Mesenteric fat pad (tissue), 1 donor: ENCODE data around the gene HMCN1. TPM values are rescaled to one million over a fixed set of nuclear protein-coding genes. Genes with fewer than 3 reads are reported as not detected.
A peak's percentile ranks its signal among the peaks of the same experiment; 100 is the strongest.

ENCODE experiments used
- DNase-seq: peaks from one replicate; pipeline ENCODE4 v3.0.0-alpha.2; 2020; ENCODE audit warnings: low spot score
- long read RNA-seq: library from polyadenylated mRNA; unstranded; transcript quantifications from one replicate; pipeline ENCODE4 v2.0.0, GENCODE V29; 2020
- total RNA-seq: library from RNA; stranded (reverse); fragmentation: NEBNext Ultra II Directional; extraction: Animal tissue kit (Norgen Biotek cat#: 25700); gene quantifications from one replicate; pipeline ENCODE4 v1.2.1, GENCODE V29; 2021
- donor health status: DM: yes; HTN: yes; CAD: no.

HMCN1 gene
- 13.3 TPM for total RNA-seq
- long read RNA-seq, partial matches to known transcripts = 2 of 9 reads
- long read RNA-seq, other reads (novel, unspliced or antisense) = 7 of 9 reads

DNA sequence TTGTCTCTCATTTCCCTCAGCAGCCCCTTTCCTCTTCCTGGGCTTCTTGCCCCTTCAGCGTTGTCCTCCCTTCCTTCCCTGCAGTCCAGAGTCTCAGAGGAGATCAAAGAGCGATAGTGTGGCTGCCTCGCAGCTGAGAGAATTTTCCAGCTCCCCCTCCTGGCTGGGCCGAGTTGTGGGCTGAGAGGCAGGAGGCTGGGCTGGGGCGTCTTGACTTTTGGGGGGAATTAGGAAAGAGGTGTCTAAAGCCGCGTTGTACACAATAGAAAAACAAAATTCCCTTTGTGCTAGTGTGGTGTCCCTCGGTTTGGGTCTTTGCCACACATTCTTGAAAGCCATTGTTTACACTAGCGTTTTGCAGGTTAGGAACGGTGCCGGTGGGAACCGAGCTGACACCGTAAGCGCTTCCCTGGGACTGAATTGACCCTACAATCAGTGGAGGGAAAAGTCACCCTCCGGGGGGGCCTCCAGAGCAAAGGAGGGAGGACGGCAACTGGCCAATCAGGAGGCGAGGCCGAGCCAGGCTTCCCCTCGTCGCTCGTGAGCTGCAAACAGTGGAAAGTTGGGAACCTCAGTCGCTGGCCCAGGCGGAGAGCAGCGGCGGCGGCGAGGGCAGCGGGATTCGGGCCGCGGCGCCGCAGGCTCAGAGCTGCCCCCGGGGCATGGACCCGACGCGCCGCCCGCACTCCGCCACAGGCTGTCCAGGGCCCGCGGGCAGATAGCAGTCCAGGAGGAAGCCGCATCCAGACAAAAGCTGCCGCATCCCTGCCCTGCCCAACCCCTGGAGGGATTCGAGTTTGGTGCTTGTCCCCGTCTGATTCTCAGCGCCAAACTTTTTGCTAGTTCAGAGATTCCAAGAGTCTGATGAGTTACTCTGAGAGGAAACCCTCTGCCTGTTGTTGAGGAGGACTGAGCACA lies at the start of gene HMCN1:
Gene HMCN1, plus strand, starts transcription at position 574 of the 918 bp plus-strand sequence. CDS start 389 bp downstream, outside the sequence.
- peak; percentile 92 for DNase-seq

- DNase-seq = no peak
Measured at GRCh38 chr1:185686821-185687778, 47.1 kb upstream of the HMCN1 start.

GRCh38 chr1:185690527-185690926 lies 43.7 kb upstream of the HMCN1 start:
- no peak for DNase-seq

DNA sequence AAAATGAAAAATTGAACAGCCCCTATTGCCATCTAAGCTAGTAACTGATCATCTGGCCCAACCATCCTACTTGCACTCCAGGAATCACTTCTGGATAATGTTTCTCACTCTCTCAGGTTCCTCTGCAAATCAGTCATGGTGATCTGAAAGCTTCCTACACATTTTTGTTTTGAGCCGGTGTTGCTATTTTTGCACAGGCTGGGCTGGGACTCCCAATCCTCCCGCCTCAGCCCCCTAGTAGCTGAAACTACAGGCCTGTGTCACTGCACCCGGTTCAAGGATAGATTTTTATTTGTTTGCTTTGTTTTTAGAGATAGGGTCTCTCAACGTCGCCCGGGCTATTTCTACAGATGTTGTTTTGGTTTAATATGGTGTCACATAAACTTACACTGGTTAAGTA lies 40.5 kb upstream of the HMCN1 start:
- DNase-seq = no peak

DNA sequence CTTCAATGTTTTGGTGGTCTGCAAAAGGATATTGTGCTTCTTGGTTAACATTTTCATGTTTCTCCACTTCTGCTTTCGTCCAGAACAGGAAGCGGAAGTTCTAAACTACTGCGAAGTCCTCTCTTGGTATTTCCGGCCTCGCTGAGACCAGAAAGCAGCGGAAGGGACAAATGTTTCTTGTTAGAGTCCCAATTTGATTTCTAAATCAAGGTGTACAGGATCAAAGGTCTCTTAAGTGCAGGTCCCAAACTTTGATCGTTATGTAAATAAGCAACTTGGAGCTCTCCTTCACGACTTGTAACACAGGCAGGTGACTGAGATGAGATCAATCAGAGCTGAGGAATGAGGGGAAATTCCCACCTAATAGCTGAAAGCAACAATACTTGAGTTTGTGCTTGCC lies 40.1 kb upstream of the HMCN1 start:
- DNase-seq = no peak

GRCh38 chr1:185695299-185695698 lies 38.9 kb upstream of the HMCN1 start:
- DNase-seq = no peak

GRCh38 chr1:185696422-185697150 lies 37.6 kb upstream of the HMCN1 start:
- DNase-seq = no peak

GRCh38 chr1:185699874-185700273 lies 34.3 kb upstream of the HMCN1 start:
- no peak for DNase-seq

DNA sequence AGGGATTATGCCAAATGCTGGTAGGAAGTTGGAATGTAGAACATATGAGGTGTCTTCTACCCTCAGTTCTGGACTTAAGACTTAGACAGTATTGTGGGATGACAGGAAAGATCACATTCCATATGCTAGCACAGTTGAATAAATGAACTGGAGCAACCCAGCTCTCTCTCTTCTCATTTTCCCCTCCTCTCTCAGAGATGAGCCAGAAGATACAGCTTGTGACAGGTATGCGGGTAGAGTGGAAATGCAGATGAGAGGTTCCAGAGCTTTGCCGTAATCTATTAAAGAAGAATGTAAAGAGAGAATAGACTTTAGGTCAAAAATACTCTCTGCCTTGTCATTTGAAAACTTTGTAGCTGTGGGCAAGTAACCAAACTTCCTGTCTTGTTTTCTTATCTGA lies 32.5 kb upstream of the HMCN1 start:
- no peak for DNase-seq

DNA sequence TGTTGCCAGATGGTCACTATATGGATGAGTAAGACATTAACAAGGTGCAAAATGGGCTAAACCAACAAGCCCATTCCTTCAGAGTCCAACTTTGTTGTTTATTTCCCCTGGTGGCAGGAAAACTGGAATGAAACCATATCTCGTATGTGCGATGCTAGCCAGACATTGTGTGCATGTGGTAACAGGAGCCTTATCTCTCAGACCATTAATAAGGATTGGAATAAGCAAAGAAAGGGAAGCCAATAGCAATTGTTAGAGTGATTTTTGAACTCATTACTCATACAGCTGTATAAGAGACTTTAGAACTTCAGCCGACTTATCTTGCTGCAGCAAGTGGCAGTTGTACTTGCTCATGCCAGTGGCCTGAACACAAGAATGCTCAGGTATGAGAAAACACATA lies 30.0 kb upstream of the HMCN1 start:
- DNase-seq = no peak

DNA sequence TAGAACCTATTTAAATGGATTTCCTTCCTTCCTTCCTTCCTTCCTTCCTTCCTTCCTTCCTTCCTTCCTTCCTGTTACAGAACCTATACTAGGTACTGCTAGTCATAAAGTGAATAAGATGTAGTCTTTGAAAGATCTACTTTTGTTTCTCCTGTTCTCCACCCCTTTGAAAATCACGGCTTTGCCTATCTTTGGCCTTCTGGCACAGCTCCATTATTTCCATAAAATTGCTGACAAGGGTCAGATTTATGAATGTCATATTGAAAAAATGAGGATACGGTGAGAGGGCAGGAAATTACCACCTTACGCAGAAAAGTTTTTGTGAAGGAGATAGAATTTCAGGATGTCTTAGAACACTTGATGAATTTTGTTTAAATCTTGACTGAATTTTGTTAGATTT lies 18.1 kb upstream of the HMCN1 start:
- no peak for DNase-seq

DNA sequence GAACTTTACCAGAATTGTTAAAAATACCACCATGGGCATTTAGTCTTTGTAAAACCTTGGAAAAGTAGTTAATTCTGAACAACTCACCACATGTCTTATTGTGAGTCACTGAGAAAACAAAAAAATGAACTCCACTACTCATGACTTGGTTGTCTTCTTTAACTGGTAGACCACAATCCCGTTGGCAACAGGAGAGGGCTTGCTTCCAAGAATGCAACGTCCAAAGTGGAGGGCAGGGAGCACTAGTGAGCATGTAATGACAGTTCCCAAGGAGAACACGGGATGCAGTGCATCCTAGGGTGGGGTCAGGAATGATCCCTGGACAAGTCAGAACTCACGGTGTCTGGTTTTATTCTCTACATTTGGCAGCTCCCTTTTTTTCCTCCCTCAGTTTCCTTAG lies 15.2 kb upstream of the HMCN1 start:
- no peak for DNase-seq

GRCh38 chr1:185720633-185721272 lies 13.4 kb upstream of the HMCN1 start:
- DNase-seq = no peak

GRCh38 chr1:185721553-185721952 lies 12.6 kb upstream of the HMCN1 start:
- no peak for DNase-seq

- DNase-seq = no peak
Measured at GRCh38 chr1:185722098-185722497, 12.1 kb upstream of the HMCN1 start.

GRCh38 chr1:185727726-185728125 lies 6.5 kb upstream of the HMCN1 start:
- DNase-seq = no peak

- DNase-seq = no peak
Measured at GRCh38 chr1:185731446-185731845, 2.7 kb upstream of the HMCN1 start.

- no peak for DNase-seq
Measured at GRCh38 chr1:185732951-185733350, 1.2 kb upstream of the HMCN1 start.

- DNase-seq = no peak
Measured at GRCh38 chr1:185734929-185735700, 924 bp downstream of the HMCN1 start.

DNA sequence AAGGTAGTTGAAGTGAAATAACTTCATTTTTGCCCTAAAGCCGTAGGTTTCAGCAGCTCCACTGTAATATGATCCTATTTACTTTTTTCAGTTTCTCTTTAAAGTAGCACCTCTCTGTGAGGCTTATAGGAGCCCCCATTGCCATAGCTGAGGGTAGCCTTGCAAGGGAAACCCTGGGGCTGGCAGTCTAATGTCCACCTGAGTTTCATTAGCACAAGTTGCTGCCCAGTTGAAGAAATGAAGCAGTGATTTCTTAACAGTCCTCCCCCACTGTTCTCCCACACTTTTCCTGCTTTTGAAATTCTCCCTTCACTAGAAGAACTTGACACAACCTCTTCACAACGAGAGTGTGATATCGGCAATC lies 1.5 kb downstream of the HMCN1 start:
- no peak for DNase-seq
